GM23248 (cell line): ENCODE data around the gene RND1. TPM values are rescaled to one million over a fixed set of nuclear protein-coding genes. Genes with fewer than 3 reads are reported as not detected.

Experiments used
- DNase-seq: peaks from one replicate; pipeline ENCODE4 v3.0.0-alpha.2; 2015
- H2AFZ ChIP-seq: fragments of 200-600 bp; sonication (generic); 2 replicates; pipeline ENCODE4 v1.6.1; 2016; ENCODE audit warnings: antibody characterized with exemption
- H3F3A ChIP-seq: fragments of 200-600 bp; sonication (generic); 2 replicates; pipeline ENCODE4 v1.6.1; 2016; ENCODE audit warnings: mild to moderate bottlenecking, antibody characterized with exemption, mixed run types; ENCODE audit not compliant: insufficient read depth
- H3K27ac ChIP-seq: fragments of 200-600 bp; sonication (generic); 2 replicates; pipeline ENCODE4 v1.5.1; 2016; ENCODE audit warnings: mild to moderate bottlenecking
- H3K27me3 ChIP-seq: fragments of 200-600 bp; sonication (generic); replicated peaks from 2 replicates; pipeline ENCODE4 v1.6.1; 2016; ENCODE audit warnings: mild to moderate bottlenecking; ENCODE audit not compliant: insufficient read depth
- H3K36me3 ChIP-seq: fragments of 200-600 bp; sonication (generic); 2 replicates; pipeline ENCODE4 v1.6.1; 2016; ENCODE audit warnings: low read depth, mild to moderate bottlenecking
- H3K4me1 ChIP-seq: fragments of 200-600 bp; sonication (generic); 2 replicates; pipeline ENCODE4 v1.6.1; 2016; ENCODE audit warnings: mild to moderate bottlenecking; ENCODE audit not compliant: insufficient read depth
- H3K4me2 ChIP-seq: fragments of 200-600 bp; sonication (generic); one replicate; pipeline ENCODE4 v1.6.1; 2016; ENCODE audit warnings: mild to moderate bottlenecking; ENCODE audit not compliant: unreplicated experiment
- H3K4me3 ChIP-seq: fragments of 200-600 bp; sonication (generic); 2 replicates; pipeline ENCODE4 v1.5.1; 2016; ENCODE audit warnings: mild to moderate bottlenecking
- H3K79me2 ChIP-seq: fragments of 200-600 bp; sonication (generic); 2 replicates; pipeline ENCODE4 v1.6.1; 2016; ENCODE audit warnings: mild to moderate bottlenecking; ENCODE audit not compliant: insufficient read depth
- H3K9ac ChIP-seq: fragments of 200-600 bp; sonication (generic); 2 replicates; pipeline ENCODE4 v1.6.1; 2016; ENCODE audit warnings: mild to moderate bottlenecking
- H3K9me2 ChIP-seq: fragments of 200-600 bp; sonication (generic); 2 replicates; pipeline ENCODE4 v1.6.1; 2016; ENCODE audit warnings: mixed run types, mild to moderate bottlenecking, moderate library complexity; ENCODE audit not compliant: insufficient read depth
- H3K9me3 ChIP-seq: fragments of 200-600 bp; sonication (generic); one replicate; pipeline ENCODE4 v1.6.1; 2017; ENCODE audit warnings: low read depth
- H4K20me1 ChIP-seq: fragments of 200-600 bp; sonication (generic); 2 replicates; pipeline ENCODE4 v1.6.0; 2016; ENCODE audit not compliant: insufficient read depth
- EZH2 ChIP-seq: fragments of 200-600 bp; sonication (generic); IDR thresholded peaks from 2 replicates; pipeline ENCODE4 v1.6.1; 2018; ENCODE audit warnings: antibody characterized with exemption, mild to moderate bottlenecking; ENCODE audit not compliant: insufficient read depth, poor library complexity, severe bottlenecking
- EZH2phosphoT487 ChIP-seq: fragments of 200-600 bp; sonication (generic); IDR thresholded peaks from 2 replicates; pipeline ENCODE4 v1.6.1; 2018; ENCODE audit warnings: antibody characterized with exemption, moderate library complexity, mild to moderate bottlenecking, low read depth; ENCODE audit not compliant: insufficient read depth
- WGBS, 2 experiments: methylation state at CpG; one replicate each; pipeline ENCODE4 v1.1.6; 2015 to 2017; ENCODE audit warnings: low lambda C conversion rate in 2 of 2, low coverage in 1 of 2; ENCODE audit errors: missing lambda C conversion rate in 2 of 2; 5-methylcytosine and 5-hydroxymethylcytosine counted together
- in situ Hi-C: fragments of 300-500 bp; cut with MboI; formaldehyde crosslinking; loops from 2 replicates; pipeline ENCODE4 v1.15.0; 2020
- polyA plus RNA-seq: library from polyadenylated mRNA; unstranded; fragments of >200 nt; fragmentation: Nextera tagmentation; extraction: Ambion mirVana; gene quantifications from 2 replicates; pipeline ENCODE4 v1.2.1, GENCODE V29; 2016
- total RNA-seq: library from RNA; depleted of rRNA; stranded (reverse); fragments of >200 nt; shearing (Covaris generic); gene quantifications from 2 replicates; pipeline ENCODE4 v1.2.3, GENCODE V29; 2014

RND1 gene
- total and polyA plus RNA-seq, 2 experiments from 2014 or later = 0.32 TPM; not detected in 1

DNA sequence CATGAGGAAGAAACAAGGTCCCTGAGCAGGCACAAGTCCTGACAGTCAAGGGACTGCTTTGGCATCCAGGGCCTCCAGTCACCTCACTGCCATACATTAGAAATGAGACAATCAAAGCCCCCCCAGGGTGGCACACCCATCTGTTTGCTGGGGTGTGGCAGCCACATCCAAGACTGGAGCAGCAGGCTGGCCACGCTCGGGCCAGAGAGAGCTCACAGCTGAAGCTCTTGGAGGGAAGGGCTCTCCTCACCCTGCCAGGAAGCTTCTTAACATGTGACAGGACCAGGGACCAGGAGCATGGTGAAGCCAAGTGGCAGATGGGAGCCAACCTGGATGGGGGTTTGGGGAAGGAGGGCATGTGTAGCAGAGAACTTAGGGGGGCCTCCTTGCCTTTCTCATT is 37.4 kb downstream of the RND1 start:
- Histone ChIP-seq H3K9me3 (no peaks in the 10 kb centered on the region), H3K4me1 (no peaks in the 10 kb centered on the region), H3K4me2 (no peak overlapping the region), H3K79me2 (no peaks in the 10 kb centered on the region), H4K20me1 (no peaks in the 10 kb centered on the region), H3K27ac (no peak overlapping the region), H3F3A (no peaks in the 10 kb centered on the region), H2AFZ (no peak overlapping the region), H3K9ac (no peak overlapping the region), H3K36me3 (peaks cover 9% of the 10 kb centered on the region; the same call in 1 of the 2 replicates), H3K27me3 (no peaks in the 10 kb centered on the region), H3K4me3 (no peak overlapping the region), H3K9me2 (no peaks in the 10 kb centered on the region)
- TF ChIP-seq EZH2 = no peak
- TF ChIP-seq EZH2phosphoT487 = no peak
- no peak for DNase-seq
- in situ Hi-C loops = no loop called here
- WGBS, 2 experiments = 17 to 20% methylated on average over 2 of the region's 2 CpGs

DNA sequence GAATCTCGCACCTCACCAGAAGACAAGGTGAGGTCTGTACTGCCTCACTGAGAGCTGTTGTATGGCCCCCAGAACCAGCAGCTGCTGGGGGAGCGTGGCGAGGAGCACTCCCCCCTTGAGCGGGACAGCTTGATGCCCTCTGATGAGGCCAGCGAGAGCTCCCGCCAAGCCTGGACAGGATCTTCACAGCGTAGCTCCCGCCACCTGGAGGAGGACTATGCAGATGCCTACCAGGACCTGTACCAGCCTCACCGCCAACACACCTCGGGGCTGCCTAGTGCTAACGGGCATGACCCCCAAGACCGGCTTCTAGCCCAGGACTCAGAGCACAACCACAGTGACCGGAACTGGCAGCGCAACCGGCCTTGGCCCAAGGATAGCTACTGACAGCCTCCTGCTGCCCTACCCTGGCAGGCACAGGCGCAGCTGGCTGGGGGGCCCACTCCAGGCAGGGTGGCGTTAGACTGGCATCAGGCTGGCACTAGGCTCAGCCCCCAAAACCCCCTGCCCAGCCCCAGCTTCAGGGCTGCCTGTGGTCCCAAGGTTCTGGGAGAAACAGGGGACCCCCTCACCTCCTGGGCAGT is 38.1 kb downstream of the RND1 start:
- no peak overlapping the region for H3K9ac ChIP-seq
- H2AFZ ChIP-seq = no peak overlapping the region
- in situ Hi-C loops = no loop called here
- TF ChIP-seq EZH2 (no peak), EZH2phosphoT487 (no peak)
- no peaks in the 10 kb centered on the region for H4K20me1 ChIP-seq
- no peak for DNase-seq
- H3K27me3 ChIP-seq = no peaks in the 10 kb centered on the region
- H3K4me2 ChIP-seq = no peak overlapping the region
- no peaks in the 10 kb centered on the region for H3K9me2 ChIP-seq
- H3K4me1 ChIP-seq = no peaks in the 10 kb centered on the region
- no peak overlapping the region for H3K4me3 ChIP-seq
- H3K36me3 ChIP-seq = peaks cover 5% of the 10 kb centered on the region; the same call in 1 of the 2 replicates
- H3F3A ChIP-seq = no peaks in the 10 kb centered on the region
- no peaks in the 10 kb centered on the region for H3K9me3 ChIP-seq
- WGBS, 2 experiments = 93 to 96% methylated on average over 15 to 16 of the region's 17 CpGs
- no peak overlapping the region for H3K27ac ChIP-seq
- no peaks in the 10 kb centered on the region for H3K79me2 ChIP-seq

DNA sequence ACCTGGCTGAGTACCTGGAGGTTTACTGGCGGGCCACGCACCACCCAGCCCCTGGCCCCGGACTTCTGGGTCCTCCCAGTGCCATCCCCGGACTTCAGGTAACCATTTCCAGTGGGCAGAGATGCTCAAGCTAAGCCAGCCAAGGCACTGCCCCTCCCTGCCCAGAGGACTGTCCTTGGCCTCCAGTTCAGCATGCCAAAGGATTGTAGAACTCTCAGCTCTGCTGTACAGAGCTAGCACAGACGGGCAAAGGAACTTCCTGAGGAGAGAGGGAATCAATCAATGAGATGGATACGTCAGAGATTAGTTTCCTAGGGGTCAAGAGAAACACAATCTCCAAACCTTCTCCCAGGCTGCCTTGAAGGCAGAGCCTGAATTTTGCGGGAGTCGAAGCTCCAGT is 38.6 kb downstream of the RND1 start:
- Histone ChIP-seq H3K27ac (no peak overlapping the region), H3K4me3 (no peak overlapping the region), H3K9ac (no peak overlapping the region), H3K27me3 (no peaks in the 10 kb centered on the region), H3F3A (no peaks in the 10 kb centered on the region), H3K36me3 (no peaks in the 10 kb centered on the region), H3K79me2 (no peaks in the 10 kb centered on the region), H3K4me2 (no peak overlapping the region), H4K20me1 (no peaks in the 10 kb centered on the region), H2AFZ (no peak overlapping the region), H3K9me2 (no peaks in the 10 kb centered on the region), H3K4me1 (no peaks in the 10 kb centered on the region), H3K9me3 (no peaks in the 10 kb centered on the region)
- no peak for TF ChIP-seq EZH2phosphoT487
- no peak for TF ChIP-seq EZH2
- DNase-seq = no peak
- in situ Hi-C loops = no loop called here
- WGBS, 2 experiments = 72 to 79% methylated on average over 7 to 8 of the region's 8 CpGs

DNA sequence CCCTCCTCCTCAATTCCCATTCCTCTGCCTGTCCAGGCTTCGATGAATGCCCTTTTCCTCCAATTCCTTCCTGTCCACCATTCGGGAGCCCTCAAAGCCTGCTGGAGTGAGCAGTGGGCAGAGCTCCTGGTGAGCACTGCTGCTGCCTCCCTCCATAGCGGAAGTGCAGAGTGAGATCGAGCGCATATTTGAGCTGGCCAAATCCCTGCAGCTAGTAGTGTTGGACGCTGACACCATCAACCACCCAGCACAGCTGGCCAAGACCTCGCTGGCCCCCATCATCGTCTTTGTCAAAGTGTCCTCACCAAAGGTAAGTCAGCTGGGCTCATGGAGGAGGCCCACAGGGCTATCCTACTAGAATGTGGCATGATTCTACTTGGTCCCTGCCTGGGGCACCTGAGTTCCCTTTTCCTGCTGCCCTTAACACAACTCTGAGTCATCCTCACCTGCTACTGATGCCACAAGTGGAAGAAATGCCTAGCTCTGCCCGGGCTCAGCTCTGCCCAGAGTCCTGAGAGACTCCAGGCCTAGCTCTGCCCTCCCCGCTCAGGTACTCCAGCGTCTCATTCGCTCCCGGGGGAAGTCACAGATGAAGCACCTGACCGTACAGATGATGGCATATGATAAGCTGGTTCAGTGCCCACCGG is 39.3 kb downstream of the RND1 start:
- DNase-seq = no peak
- TF ChIP-seq EZH2 = no peak
- no peak for TF ChIP-seq EZH2phosphoT487
- Histone ChIP-seq H3K9me2 (no peaks in the 10 kb centered on the region), H3F3A (no peaks in the 10 kb centered on the region), H3K4me2 (no peak overlapping the region), H3K27me3 (no peaks in the 10 kb centered on the region), H3K4me1 (no peaks in the 10 kb centered on the region), H3K9me3 (no peaks in the 10 kb centered on the region), H2AFZ (no peak overlapping the region), H3K9ac (no peak overlapping the region), H3K36me3 (no peaks in the 10 kb centered on the region), H3K27ac (no peak overlapping the region), H3K4me3 (no peak overlapping the region), H4K20me1 (no peaks in the 10 kb centered on the region), H3K79me2 (no peaks in the 10 kb centered on the region)
- 84 to 86% methylated on average over 15 of the region's 15 CpGs for WGBS, 2 experiments
- in situ Hi-C loops = no loop called here
